Activated CD8-positive, alpha-beta T cell treated with anti-CD3 and anti-CD28 coated beads, Interleukin-2, amount 10 ng/mL, durations not matched to agents 7 days and 5 days (primary cell): ENCODE data around the gene COPRS. TPM values are rescaled to one million over a fixed set of nuclear protein-coding genes. Genes with fewer than 3 reads are reported as not detected.

Experiments
- ATAC-seq: fragments of 150-1000 bp; cut with Tn5 transposase; one replicate; pipeline ENCODE4 v1.10.0; 2021; ENCODE audit warnings: moderate library complexity
- CTCF ChIA-PET: fragments of 350-600 bp; sonication (Branson Sonifier 250); formaldehyde crosslinking; loops from one replicate; lab custom pipeline; 2021; ENCODE audit warnings: antibody characterized with exemption; lab: Charles Lee
- POLR2A ChIA-PET: fragments of 350-600 bp; sonication (Branson Sonifier 250); formaldehyde crosslinking; loops from one replicate; lab custom pipeline; 2021; ENCODE audit warnings: antibody characterized with exemption; lab: Charles Lee
- DNase-seq: peaks from one replicate; pipeline ENCODE4 v3.0.0-alpha.2; 2020
- H3K27ac Mint-ChIP-seq: one replicate; pipeline ENCODE4 v1.8.0; 2021; ENCODE audit warnings: mild to moderate bottlenecking, mixed read lengths
- H3K27me3 Mint-ChIP-seq: one replicate; pipeline ENCODE4 v1.8.0; 2021; ENCODE audit warnings: low read depth, mixed read lengths
- H3K36me3 Mint-ChIP-seq: one replicate; pipeline ENCODE4 v1.8.0; 2021; ENCODE audit warnings: low read depth, mixed read lengths
- H3K4me1 Mint-ChIP-seq: one replicate; pipeline ENCODE4 v1.8.0; 2021; ENCODE audit warnings: low read depth, mixed read lengths
- H3K4me3 Mint-ChIP-seq: one replicate; pipeline ENCODE4 v1.8.0; 2021; ENCODE audit warnings: mild to moderate bottlenecking, mixed read lengths
- H3K9me3 Mint-ChIP-seq: one replicate; pipeline ENCODE4 v1.8.0; 2022; ENCODE audit warnings: mixed read lengths; ENCODE audit not compliant: insufficient read depth
- total RNA-seq, 2 experiments: library from RNA; stranded (reverse); gene quantifications; one replicate each; pipeline ENCODE4 v1.2.3, GENCODE V29; 2021

Gene COPRS
- total RNA-seq, 2 experiments from 2014 or later, result 21.0 to 22.5 TPM

DNA sequence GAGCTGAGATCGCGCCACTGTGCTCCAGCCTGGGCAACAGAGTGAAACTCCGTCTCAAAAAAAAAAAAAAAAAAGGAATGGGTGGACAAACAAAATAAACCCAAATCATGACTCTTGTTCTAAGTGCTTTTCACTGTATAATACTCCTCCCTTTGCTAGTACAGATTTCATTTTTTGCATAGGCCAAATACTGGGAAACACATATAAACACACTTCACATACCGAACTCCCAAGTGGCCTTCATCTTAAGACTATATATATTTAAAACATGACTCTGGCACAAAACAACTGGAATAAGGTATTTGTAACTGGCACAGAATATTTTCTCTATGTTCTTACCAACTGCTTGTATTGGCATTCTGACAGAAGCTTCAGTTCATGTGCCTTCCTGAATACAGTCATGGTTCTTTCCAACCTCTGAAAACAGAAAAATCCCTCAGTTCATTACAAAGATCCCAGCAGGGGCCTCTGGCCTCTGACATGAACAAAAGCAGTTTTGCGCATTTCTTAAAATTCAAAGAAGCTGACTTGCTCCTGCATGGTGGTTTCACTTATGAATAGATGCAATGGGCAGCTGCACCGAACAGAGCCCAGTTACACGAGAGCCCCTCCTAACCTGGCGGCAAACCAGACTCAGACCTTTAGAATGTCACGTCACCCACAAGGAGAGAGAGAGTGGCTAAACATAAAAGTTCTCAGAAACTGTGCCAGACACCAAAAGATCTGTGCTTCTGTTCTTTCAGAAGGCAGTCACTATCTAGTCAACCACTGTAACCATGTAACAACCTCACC is 19.1 kb upstream of the COPRS start:
- Mint-ChIP-seq H3K9me3 (no peaks in the 10 kb centered on the region), H3K27ac (peak overlapping the region; percentile 77), H3K4me3 (peak overlapping the region; percentile 7), H3K4me1 (peaks cover 30% of the 10 kb centered on the region), H3K36me3 (peaks cover 69% of the 10 kb centered on the region), H3K27me3 (no peaks in the 10 kb centered on the region)
- CTCF ChIA-PET, result no interaction called here
- POLR2A ChIA-PET, result no interaction called here
- DNase-seq (peak; percentile 72), ATAC-seq (peak; percentile 87)

GRCh38 chr17:31877341-31877740 is 18.3 kb upstream of the COPRS start:
- Mint-ChIP-seq H3K36me3 (peaks cover 68% of the 10 kb centered on the region), H3K4me1 (peaks cover 26% of the 10 kb centered on the region), H3K4me3 (no peak overlapping the region), H3K27me3 (no peaks in the 10 kb centered on the region), H3K27ac (no peak overlapping the region), H3K9me3 (no peaks in the 10 kb centered on the region)
- ChIA-PET POLR2A (no interaction called here), CTCF (no interaction called here)
- DNase-seq (no peak), ATAC-seq (no peak)

DNA sequence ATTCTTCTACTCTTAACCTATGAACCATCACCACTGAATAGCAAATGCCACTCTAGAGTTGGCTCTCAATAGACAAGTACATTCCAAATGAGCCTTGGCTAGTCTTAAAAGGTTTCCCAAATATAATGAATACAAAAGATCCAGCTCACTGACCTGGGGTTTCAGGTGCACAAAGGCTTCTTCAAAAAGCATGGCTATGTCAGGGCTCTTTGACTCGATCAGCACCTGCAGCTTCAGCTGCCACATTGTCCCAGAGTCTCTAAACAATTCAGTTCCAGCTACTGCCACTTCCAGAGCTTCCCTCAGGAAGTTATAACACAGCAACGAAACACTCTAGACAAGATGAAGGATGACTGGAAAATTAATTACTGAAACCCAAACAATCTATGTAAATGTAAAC is 16.0 kb upstream of the COPRS start:
- no peaks in the 10 kb centered on the region for H3K27me3 Mint-ChIP-seq
- no peak overlapping the region for H3K4me3 Mint-ChIP-seq
- peaks cover 21% of the 10 kb centered on the region for H3K4me1 Mint-ChIP-seq
- no peak overlapping the region for H3K27ac Mint-ChIP-seq
- H3K36me3 Mint-ChIP-seq, result peaks cover 66% of the 10 kb centered on the region
- ChIA-PET CTCF (no interaction called here), POLR2A (interaction anchor here (0.7 kb wide), 1 partner anchor 26 kb away, joined by 3 read pairs; the partner anchor contains the start of gene UTP6)
- DNase-seq, result no peak
- ATAC-seq, result no peak
- no peaks in the 10 kb centered on the region for H3K9me3 Mint-ChIP-seq

- POLR2A ChIA-PET, result interaction anchor here (1.1 kb wide), 1 partner anchor 10 kb away, joined by 3 read pairs; no protein-coding TSS in a partner anchor
- no peaks in the 10 kb centered on the region for H3K27me3 Mint-ChIP-seq
- CTCF ChIA-PET, result interaction anchor here (2.6 kb wide), 1 partner anchor 11 kb away, joined by 5 read pairs; the partner anchor contains the start of gene COPRS
- no peak overlapping the region for H3K27ac Mint-ChIP-seq
- peaks cover 60% of the 10 kb centered on the region for H3K36me3 Mint-ChIP-seq
- DNase-seq (no peak), ATAC-seq (no peak)
- no peaks in the 10 kb centered on the region for H3K4me1 Mint-ChIP-seq
- H3K9me3 Mint-ChIP-seq, result no peaks in the 10 kb centered on the region
- no peak overlapping the region for H3K4me3 Mint-ChIP-seq
These were observed 10.9 kb upstream of the COPRS start for GRCh38 chr17:31869797-31870568.

DNA sequence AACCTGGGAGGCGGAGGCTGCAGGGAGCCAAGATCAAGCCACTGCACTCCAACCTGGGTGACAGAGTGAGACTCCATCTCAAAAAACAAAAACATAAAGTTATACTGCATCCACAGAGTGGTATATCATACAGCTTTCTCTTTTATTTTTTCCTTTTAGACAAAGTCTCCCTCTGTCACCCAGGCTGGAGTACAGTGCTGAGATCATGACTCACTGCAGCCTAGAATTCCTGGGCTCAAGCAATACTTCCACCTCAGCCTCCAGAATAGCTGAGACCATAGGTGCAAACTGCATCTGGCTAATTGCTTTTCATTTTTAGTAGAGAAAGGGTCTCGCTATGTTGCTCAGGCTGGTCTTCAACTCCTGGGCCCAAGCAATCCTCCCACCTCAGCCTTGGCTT is 10.0 kb upstream of the COPRS start:
- H3K4me3 Mint-ChIP-seq, result no peak overlapping the region
- ChIA-PET POLR2A (interaction anchor here (1.1 kb wide), 1 partner anchor 9 kb away, joined by 3 read pairs; no protein-coding TSS in a partner anchor), CTCF (interaction anchor here (2.6 kb wide), 1 partner anchor 10 kb away, joined by 5 read pairs; the partner anchor contains the start of gene COPRS)
- ATAC-seq (no peak), DNase-seq (no peak)
- no peak overlapping the region for H3K27ac Mint-ChIP-seq
- H3K36me3 Mint-ChIP-seq, result peaks cover 59% of the 10 kb centered on the region
- H3K9me3 Mint-ChIP-seq, result no peaks in the 10 kb centered on the region
- no peaks in the 10 kb centered on the region for H3K4me1 Mint-ChIP-seq
- H3K27me3 Mint-ChIP-seq, result no peaks in the 10 kb centered on the region

GRCh38 chr17:31859487-31860008 is 504 bp upstream of the COPRS start:
- peak overlapping the region; percentile 67 for H3K27ac Mint-ChIP-seq
- no peak for ATAC-seq
- POLR2A ChIA-PET, result interaction anchor here (0.8 to 1.1 kb wide), 2 partner anchors 10 to 41 kb away, joined by 3 read pairs; no protein-coding TSS in a partner anchor
- DNase-seq, result no peak
- H3K4me1 Mint-ChIP-seq, result peaks cover 20% of the 10 kb centered on the region
- no peaks in the 10 kb centered on the region for H3K9me3 Mint-ChIP-seq
- peaks cover 11% of the 10 kb centered on the region for H3K36me3 Mint-ChIP-seq
- H3K27me3 Mint-ChIP-seq, result no peaks in the 10 kb centered on the region
- CTCF ChIA-PET, result interaction anchor here (0.7 to 4.9 kb wide), 3 partner anchors 10 to 42 kb away, joined by 3 to 17 read pairs (median 5); partner anchors contain the start of gene UTP6
- H3K4me3 Mint-ChIP-seq, result peak overlapping the region; percentile 78

DNA sequence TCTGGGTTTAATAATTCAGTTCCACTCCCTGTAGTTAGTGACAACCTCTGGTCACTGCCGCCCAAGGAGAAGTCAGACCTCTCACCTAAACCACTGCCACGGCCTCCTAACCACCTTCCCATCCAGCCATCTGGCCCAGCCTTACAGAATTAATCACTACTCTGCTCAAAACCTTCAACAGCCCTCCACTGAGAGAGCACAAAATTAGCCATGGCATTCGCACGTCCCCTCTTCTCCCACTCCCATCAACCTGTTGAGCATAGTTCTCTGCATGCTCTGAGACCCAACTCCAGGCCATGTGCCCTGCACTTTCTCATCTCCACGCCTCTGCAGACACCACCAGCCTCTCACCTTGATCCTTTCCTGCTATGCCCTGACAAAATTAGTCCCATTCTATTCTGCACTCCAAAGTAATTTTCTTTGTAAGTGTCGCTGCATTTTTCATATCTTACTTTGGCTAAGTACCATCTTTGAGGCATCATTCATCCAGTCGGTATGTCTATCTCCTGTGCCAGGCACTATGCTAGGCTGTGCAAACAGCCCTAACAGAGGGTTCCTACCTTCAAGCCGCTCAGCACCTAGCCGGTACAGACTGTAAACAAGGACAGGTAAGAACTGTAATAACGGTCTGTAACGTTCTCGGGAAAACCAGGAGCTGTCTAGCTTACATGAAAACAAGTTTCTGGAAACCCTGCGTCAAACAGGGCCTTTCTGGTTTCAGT is 963 bp downstream of the COPRS start:
- Mint-ChIP-seq H3K4me1 (peaks cover 20% of the 10 kb centered on the region), H3K27me3 (no peaks in the 10 kb centered on the region), H3K9me3 (no peaks in the 10 kb centered on the region), H3K4me3 (peak overlapping the region; percentile 85), H3K27ac (peak overlapping the region; percentile 40), H3K36me3 (peaks cover 5% of the 10 kb centered on the region)
- no peak for DNase-seq
- ChIA-PET POLR2A (interaction anchor here (1.3 kb wide), 1 partner anchor 43 kb away, joined by 3 read pairs; no protein-coding TSS in a partner anchor), CTCF (interaction anchor here (1.1 to 4.9 kb wide), 2 partner anchors 15 to 43 kb away, joined by 6 to 17 read pairs; partner anchors contain the start of gene UTP6)
- peak; percentile 21 for ATAC-seq

DNA sequence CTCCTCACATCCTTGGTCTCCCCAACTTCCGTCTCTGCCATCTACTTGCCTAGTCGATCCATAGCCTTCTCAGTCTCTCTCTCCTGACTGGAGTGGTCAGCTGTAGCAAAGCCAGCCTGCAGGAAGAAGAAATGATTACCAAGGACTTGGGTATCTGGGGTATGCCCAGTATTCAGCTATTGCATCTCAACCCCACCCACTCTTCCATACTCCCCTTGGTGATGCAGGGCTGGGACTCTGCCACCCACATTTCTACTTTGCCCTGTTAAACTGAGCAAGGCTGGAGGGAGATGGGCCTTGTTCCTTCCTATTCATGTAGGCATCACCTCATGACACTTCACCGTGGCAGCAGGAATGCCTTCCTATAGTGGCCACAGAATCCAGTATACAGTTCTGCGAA is 2.3 kb downstream of the COPRS start:
- Mint-ChIP-seq H3K36me3 (peaks cover 7% of the 10 kb centered on the region), H3K27me3 (no peaks in the 10 kb centered on the region), H3K9me3 (no peaks in the 10 kb centered on the region), H3K4me1 (peaks cover 20% of the 10 kb centered on the region), H3K4me3 (no peak overlapping the region), H3K27ac (no peak overlapping the region)
- POLR2A ChIA-PET, result interaction anchor here (0.9 kb wide), 1 partner anchor 45 kb away, joined by 3 read pairs; the partner anchor contains the start of gene UTP6
- CTCF ChIA-PET, result interaction anchor here (4.9 kb wide), 1 partner anchor 13 kb away, joined by 17 read pairs; no protein-coding TSS in a partner anchor
- ATAC-seq (no peak), DNase-seq (no peak)

GRCh38 chr17:31854672-31855071 is 4.4 kb downstream of the COPRS start:
- DNase-seq, result no peak
- ChIA-PET CTCF (interaction anchor here (1.3 kb wide), 1 partner anchor 12 kb away, joined by 7 read pairs; no protein-coding TSS in a partner anchor), POLR2A (no interaction called here)
- H3K27ac Mint-ChIP-seq, result no peak overlapping the region
- no peak for ATAC-seq
- no peaks in the 10 kb centered on the region for H3K27me3 Mint-ChIP-seq
- no peaks in the 10 kb centered on the region for H3K9me3 Mint-ChIP-seq
- no peak overlapping the region for H3K4me3 Mint-ChIP-seq
- H3K4me1 Mint-ChIP-seq, result peaks cover 17% of the 10 kb centered on the region
- H3K36me3 Mint-ChIP-seq, result peaks cover 6% of the 10 kb centered on the region

DNA sequence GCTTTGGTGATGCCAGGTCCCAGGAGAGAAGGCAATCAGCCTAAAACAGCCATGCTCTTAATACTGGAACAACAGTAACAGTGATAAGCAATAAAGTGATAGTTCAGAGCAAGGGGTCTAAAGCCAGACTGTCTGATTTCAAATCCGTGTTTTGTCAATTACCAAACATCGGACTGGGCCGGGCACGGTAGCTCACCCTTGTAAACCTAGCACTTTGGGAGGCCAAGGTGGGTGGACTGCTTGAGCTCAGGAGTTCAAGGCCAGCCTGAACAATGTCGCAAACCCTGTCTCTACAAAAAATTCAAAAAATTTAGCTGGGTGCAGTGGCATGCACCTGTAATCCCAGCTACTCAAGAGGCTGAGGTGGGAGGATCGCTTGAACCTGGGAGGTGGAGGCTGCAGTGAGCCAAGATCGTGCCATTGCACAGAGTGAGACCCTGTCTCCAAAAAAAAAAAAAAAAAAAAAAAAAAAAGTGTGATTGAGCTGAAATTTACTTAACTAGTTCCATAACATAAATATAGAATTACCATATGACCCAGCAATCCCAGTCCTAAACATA is 5.1 kb downstream of the COPRS start:
- no peak for ATAC-seq
- peaks cover 6% of the 10 kb centered on the region for H3K36me3 Mint-ChIP-seq
- H3K4me1 Mint-ChIP-seq, result peaks cover 13% of the 10 kb centered on the region
- DNase-seq, result no peak
- CTCF ChIA-PET, result interaction anchor here (1.3 kb wide), 1 partner anchor 11 kb away, joined by 7 read pairs; no protein-coding TSS in a partner anchor
- no peak overlapping the region for H3K4me3 Mint-ChIP-seq
- no peak overlapping the region for H3K27ac Mint-ChIP-seq
- H3K9me3 Mint-ChIP-seq, result no peaks in the 10 kb centered on the region
- POLR2A ChIA-PET, result no interaction called here
- no peaks in the 10 kb centered on the region for H3K27me3 Mint-ChIP-seq
